ENCODE measurements around the gene SASH1. TPM values are rescaled to one million over a fixed set of nuclear protein-coding genes. Genes with fewer than 3 reads are reported as not detected.

SASH1 gene
- total and polyA plus RNA-seq, 9 of the 15 experiments (the other 6 are each of a cell fraction or from before 2014, with no cell fraction given), result 0.35 to 3.5 (median 1.6) TPM

DNA sequence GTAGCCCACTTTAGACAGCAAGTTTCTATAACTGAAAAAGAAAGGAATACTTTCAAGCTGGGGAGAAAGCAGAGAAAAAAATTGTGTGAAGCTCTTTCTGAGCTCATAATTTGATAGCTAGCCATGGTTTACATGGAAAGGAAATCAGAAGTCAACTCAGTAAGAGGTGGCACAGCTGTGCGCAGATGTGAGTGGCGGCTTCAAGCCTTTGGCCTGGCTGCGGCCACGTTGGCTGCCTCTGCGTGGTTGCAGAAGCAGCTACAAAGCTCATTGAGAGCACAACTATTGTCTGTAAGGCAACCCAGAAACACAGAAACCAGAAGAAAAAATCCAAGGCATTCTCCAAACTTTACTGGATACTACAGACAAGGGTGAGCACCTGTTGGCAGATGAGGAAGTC, 136.9 kb downstream of the SASH1 start:
- POLR2A ChIA-PET, result no interaction called here
- H4K20me1 ChIP-seq (replicated peaks; ENCODE audit: control insufficient read depth, insufficient read depth, low read length), result no peaks in the 10 kb centered on the region
- DNase-seq (ENCODE audit: extremely low read depth in 1 of 4, low spot score in 3 of 4), result no peak
- WGBS (ENCODE audit: insufficient coverage, low coverage, missing lambda C conversion rate), result 8% methylated on average over 5 of the region's 5 CpGs
- no peaks in the 10 kb centered on the region for H3K9me3 ChIP-seq (replicated peaks; ENCODE audit: control insufficient read depth, insufficient read depth, low read depth, low read length)
- no peak overlapping the region for H2AFZ ChIP-seq (ENCODE audit: low read depth, low read length)
- no peaks in the 10 kb centered on the region for H3K79me2 ChIP-seq (ENCODE audit: control insufficient read depth, insufficient read depth, low read length)
- no peak overlapping the region for H3K9ac ChIP-seq (ENCODE audit: insufficient read depth in 1 of 2, low read depth in 2 of 2, low read length in 2 of 2)
- no peak overlapping the region for H3K4me3 ChIP-seq
- no peak for ATAC-seq
- no peak overlapping the region for H3K27ac ChIP-seq (ENCODE audit: extremely low read depth, low read depth, low read length)
- H3K36me3 ChIP-seq (ENCODE audit: control insufficient read depth, insufficient read depth, low read length), result no peaks in the 10 kb centered on the region
- intact Hi-C loops (cut with micrococcal nuclease), result no loop called here
- H3K4me1 ChIP-seq (replicated peaks in 1 of 2; ENCODE audit: control insufficient read depth in 2 of 2, insufficient read depth in 2 of 2, low read length in 2 of 2), result no peaks in the 10 kb centered on the region
- H3K4me2 ChIP-seq (ENCODE audit: insufficient read depth, low read length), result no peak overlapping the region
- CTCF ChIA-PET (ENCODE audit: low intra/inter-chr PET ratio), result no interaction called here
- in situ Hi-C loops (cut with MboI), result no loop called here
- BruUV-seq (replicated peaks), result no TSS peak
- H3K27me3 ChIP-seq (ENCODE audit: control insufficient read depth in 2 of 2, insufficient read depth in 2 of 2, low read length in 2 of 2), result peaks cover 9 to 14% of the 10 kb centered on the region in 2 experiments
- no peak for FAIRE-seq
- H3K9me1 ChIP-seq (ENCODE audit: control insufficient read depth, insufficient read depth, low read length), result no peaks in the 10 kb centered on the region
- no peak for TF ChIP-seq SAFB2 (IDR thresholded peaks at IDR 0.05; ENCODE audit: borderline replicate concordance, low read depth, low read length, severe bottlenecking)
- no peak for TF ChIP-seq KAT8 (IDR thresholded peaks at IDR 0.05; ENCODE audit: low read depth)
- TF ChIP-seq GABPA (tag; conservative IDR thresholded peaks at IDR 0.05; ENCODE audit: low read depth), result no peak
- no peak for TF ChIP-seq MTF1 (CRISPR knock-in tag; IDR thresholded peaks at IDR 0.05; ENCODE audit: borderline replicate concordance)
- no peak for TF ChIP-seq FOXK2 (conservative IDR thresholded peaks at IDR 0.05 in 1 of 2, IDR thresholded peaks at IDR 0.05 in 1 of 2; ENCODE audit: low read depth in 2 of 2)
- TF ChIP-seq ZNF589 (CRISPR knock-in tag; IDR thresholded peaks at IDR 0.05; ENCODE audit: low read depth), result no peak
- TF ChIP-seq ZNF232 (CRISPR knock-in tag; IDR thresholded peaks at IDR 0.05), result no peak
- no peak for TF ChIP-seq FOS (IDR thresholded peaks at IDR 0.05; ENCODE audit: extremely low read depth, insufficient read length)
- TF ChIP-seq RAD51 (IDR thresholded peaks at IDR 0.05; ENCODE audit: borderline replicate concordance, low read depth), result no peak
- no peak for TF ChIP-seq TBP (optimal IDR thresholded peaks at IDR 0.05; ENCODE audit: low read depth, low read length)
- TF ChIP-seq, protein P1, sequence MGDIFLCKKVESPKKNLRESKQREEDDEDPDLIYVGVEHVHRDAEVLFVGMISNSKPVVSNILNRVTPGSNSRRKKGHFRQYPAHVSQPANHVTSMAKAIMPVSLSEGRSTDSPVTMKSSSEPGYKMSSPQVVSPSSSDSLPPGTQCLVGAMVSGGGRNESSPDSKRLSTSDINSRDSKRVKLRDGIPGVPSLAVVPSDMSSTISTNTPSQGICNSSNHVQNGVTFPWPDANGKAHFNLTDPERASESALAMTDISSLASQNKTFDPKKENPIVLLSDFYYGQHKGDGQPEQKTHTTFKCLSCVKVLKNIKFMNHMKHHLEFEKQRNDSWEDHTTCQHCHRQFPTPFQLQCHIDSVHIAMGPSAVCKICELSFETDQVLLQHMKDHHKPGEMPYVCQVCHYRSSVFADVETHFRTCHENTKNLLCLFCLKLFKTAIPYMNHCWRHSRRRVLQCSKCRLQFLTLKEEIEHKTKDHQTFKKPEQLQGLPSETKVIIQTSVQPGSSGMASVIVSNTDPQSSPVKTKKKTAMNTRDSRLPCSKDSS (IDR thresholded peaks at IDR 0.05; ENCODE audit: low read depth, partially characterized antibody), result no peak
- TF ChIP-seq UBTF (IDR thresholded peaks at IDR 0.05; ENCODE audit: borderline replicate concordance in 1 of 2, low read depth in 2 of 2, low read length in 2 of 2), result no peak
- no peak for TF ChIP-seq GATAD2B (IDR thresholded peaks at IDR 0.05; ENCODE audit: borderline replicate concordance)
- TF ChIP-seq VEZF1 (CRISPR knock-in tag; IDR thresholded peaks at IDR 0.05), result no peak
- no peak for TF ChIP-seq ZNF143 (CRISPR knock-in tag; IDR thresholded peaks at IDR 0.05)
- TF ChIP-seq BRD4 (IDR thresholded peaks at IDR 0.05), result no peak
- no peak for TF ChIP-seq FOXJ2 (tag; IDR thresholded peaks at IDR 0.05)
- TF ChIP-seq FOXP1 (CRISPR knock-in tag; IDR thresholded peaks at IDR 0.05), result no peak
